ENCODE measurements around the gene LRBA. TPM values are rescaled to one million over a fixed set of nuclear protein-coding genes. Genes with fewer than 3 reads are reported as not detected.

Gene LRBA
- polyA plus RNA-seq, 2 of the 4 experiments (the other 2 are of a cell fraction) = 10.7 to 25.1 TPM

GRCh38 chr4:151035328-151035727 lies 20.2 kb upstream of the LRBA start:
- 31% methylated on average over 2 of the region's 2 CpGs for WGBS (ENCODE audit: missing lambda C conversion rate)
- ChIA-PET POLR2A (interaction anchor here (0.7 kb wide), 1 partner anchor 1030 kb away, joined by 7 read pairs; no protein-coding TSS in a partner anchor), CTCF (no interaction called here)
- TF ChIP-seq CHD4 (IDR thresholded peaks at IDR 0.05; ENCODE audit: borderline replicate concordance) (no peak), PBX3 (IDR thresholded peaks at IDR 0.05) (no peak), EHF (CRISPR knock-in tag; IDR thresholded peaks at IDR 0.05) (no peak)
- Histone ChIP-seq H3K4me1 (no peaks in the 10 kb centered on the region), H3K27ac (no peak overlapping the region), H3K4me2 (no peak overlapping the region), H3K4me3 (no peak overlapping the region), H3K9me3 (no peaks in the 10 kb centered on the region)
- FAIRE-seq (no peak), DNase-seq (ENCODE audit: low read depth in 1 of 2, low spot score in 1 of 2) (no peak), ATAC-seq (no peak)

DNA sequence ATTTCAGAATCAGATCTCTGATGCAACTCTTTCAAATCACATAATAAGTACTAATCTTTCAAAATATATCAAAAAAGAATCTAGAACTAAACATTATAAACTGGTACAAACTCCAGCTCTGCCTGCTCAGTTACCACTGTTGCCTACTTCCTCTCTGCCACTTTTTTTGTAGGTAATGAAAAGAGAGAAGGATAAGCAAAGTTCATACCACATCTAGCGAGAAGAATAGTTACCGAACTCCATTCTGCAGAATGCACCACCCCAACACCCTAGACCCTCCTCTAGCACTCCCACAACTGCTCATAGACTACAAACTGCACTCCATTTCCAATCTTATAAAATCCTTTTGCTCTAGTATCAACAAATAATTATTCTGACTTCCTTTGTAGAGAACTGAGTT lies 19.7 kb upstream of the LRBA start:
- ChIA-PET CTCF (no interaction called here), POLR2A (no interaction called here)
- H3K4me1 ChIP-seq = no peaks in the 10 kb centered on the region
- no peak overlapping the region for H3K4me2 ChIP-seq
- FAIRE-seq (no peak), ATAC-seq (no peak), DNase-seq (ENCODE audit: low read depth in 1 of 2, low spot score in 1 of 2) (no peak)
- H3K4me3 ChIP-seq = no peak overlapping the region
- WGBS (ENCODE audit: missing lambda C conversion rate) = 71% methylated on average over 2 of the region's 2 CpGs
- no peak overlapping the region for H3K27ac ChIP-seq
- TF ChIP-seq FOSB (CRISPR knock-in tag; IDR thresholded peaks at IDR 0.05) (no peak), CTCF (IDR thresholded peaks at IDR 0.05) (no peak), FOXS1 (CRISPR knock-in tag; IDR thresholded peaks at IDR 0.05) (no peak), CBX2 (IDR thresholded peaks at IDR 0.05; ENCODE audit: borderline replicate concordance, low read depth) (no peak), ATOH8 (CRISPR knock-in tag; IDR thresholded peaks at IDR 0.05; ENCODE audit: low read depth) (no peak), SMC3 (IDR thresholded peaks at IDR 0.05) (no peak), SREBF2 (IDR thresholded peaks at IDR 0.05) (no peak), POLR2AphosphoS2 (conservative IDR thresholded peaks at IDR 0.05; ENCODE audit: low read length) (no peak), HOXB5 (CRISPR knock-in tag; IDR thresholded peaks at IDR 0.05) (no peak), RARB (CRISPR knock-in tag; IDR thresholded peaks at IDR 0.05) (no peak), CEBPB (IDR thresholded peaks at IDR 0.05) (no peak), EHMT2 (IDR thresholded peaks at IDR 0.05; ENCODE audit: low read depth) (no peak), HEYL (CRISPR knock-in tag; IDR thresholded peaks at IDR 0.05) (no peak), HES2 (IDR thresholded peaks at IDR 0.05) (no peak), ZNF302 (CRISPR knock-in tag; IDR thresholded peaks at IDR 0.05) (no peak), JUNB (IDR thresholded peaks at IDR 0.05) (no peak), USF2 (IDR thresholded peaks at IDR 0.05) (no peak)
- TF ChIP-seq, protein P1, sequence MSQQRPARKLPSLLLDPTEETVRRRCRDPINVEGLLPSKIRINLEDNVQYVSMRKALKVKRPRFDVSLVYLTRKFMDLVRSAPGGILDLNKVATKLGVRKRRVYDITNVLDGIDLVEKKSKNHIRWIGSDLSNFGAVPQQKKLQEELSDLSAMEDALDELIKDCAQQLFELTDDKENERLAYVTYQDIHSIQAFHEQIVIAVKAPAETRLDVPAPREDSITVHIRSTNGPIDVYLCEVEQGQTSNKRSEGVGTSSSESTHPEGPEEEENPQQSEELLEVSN (IDR thresholded peaks at IDR 0.05; ENCODE audit: borderline replicate concordance, low read depth) = no peak
- no peaks in the 10 kb centered on the region for H3K9me3 ChIP-seq

All from A549 (cell line).